ENCODE data around the gene ORC2. TPM values are rescaled to one million over a fixed set of nuclear protein-coding genes. Genes with fewer than 3 reads are reported as not detected.
"Not testable (repeated sequence)": the region's sequence is repeated elsewhere in the genome, so short reads cannot be mapped to it uniquely, and the experiment has no call there.

The ORC2 gene
- polyA plus RNA-seq, 3 donors = 5.0 to 7.0 (median 6.0) TPM

DNA sequence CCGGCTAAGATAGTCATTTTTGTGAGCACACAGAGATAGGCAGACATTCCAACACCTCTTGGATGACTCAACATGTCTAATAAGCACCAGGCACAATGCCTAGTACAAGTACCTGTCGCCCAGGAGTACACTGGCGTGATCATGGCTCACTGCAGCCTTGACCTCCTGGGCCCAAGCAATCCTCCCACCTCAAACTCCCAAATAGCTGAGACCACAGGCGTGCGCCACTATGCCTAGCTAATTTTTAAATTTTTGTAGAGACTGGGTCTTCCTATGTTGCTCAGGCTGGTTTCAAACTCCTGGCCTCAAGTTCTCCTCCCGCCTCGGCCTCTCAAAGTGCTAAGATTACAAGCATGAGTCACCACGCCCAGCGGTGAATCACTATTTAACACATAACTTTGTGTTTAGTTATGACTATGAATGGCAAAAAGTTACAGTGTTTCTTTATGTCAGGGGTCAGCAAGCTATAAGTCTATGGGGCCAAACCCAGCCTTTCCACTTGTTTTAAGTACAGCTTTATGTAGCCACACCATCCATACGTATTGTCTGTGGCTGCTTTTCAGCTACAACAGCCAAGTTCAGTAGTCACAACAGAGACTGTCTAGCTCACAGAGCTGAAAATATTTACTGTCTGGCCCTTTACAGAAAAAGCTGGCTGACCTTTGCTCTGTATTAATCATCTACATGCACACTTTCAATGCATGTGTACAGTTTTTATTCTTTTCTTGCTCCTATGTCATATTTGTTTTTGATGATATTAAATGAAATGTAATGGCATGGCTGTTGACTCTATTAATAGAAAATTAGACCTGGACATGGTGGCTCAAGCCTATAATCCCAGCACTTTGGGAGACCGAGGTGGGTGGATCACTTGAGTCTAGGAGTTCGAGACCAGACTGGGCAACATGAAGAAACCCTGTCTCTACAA lies 18.7 kb downstream of the ORC2 start:
- 90 to 92% (median 91%) methylated on average over 12 of the region's 12 CpGs for WGBS, 3 donors
- H3K27ac ChIP-seq (ENCODE audit: low read depth, low read length) = no peak overlapping the region

DNA sequence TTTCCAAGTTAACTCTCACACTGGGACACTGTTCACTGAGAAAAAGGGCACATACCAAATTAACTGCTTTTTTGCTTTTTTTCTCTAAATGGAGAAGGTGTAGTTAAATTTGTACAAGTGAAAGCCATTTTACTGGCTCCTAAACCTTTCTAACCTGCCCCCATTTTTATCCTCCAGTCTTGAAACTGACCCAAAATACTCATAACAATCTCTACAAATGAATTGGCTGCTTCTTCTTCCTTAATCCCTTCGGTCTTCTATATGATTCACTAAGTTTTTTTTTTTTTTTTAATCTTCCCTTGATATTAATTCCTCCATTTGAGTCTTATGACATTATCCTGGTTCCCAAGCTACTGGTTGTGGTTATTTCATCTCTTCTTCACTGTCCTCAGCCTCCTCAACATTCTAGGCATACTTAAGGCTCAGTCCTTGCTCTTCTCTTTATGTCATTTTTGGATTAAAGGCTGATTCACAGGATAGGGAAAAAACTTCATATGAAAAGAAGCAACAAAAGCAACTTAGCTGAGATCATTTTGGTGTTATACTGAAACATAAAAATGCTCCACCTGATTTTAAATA lies 19.8 kb downstream of the ORC2 start:
- WGBS, 3 donors = 83 to 94% (median 90%) methylated on average over 1 of the region's 1 CpG
- H3K27ac ChIP-seq (ENCODE audit: low read depth, low read length) = no peak overlapping the region

DNA sequence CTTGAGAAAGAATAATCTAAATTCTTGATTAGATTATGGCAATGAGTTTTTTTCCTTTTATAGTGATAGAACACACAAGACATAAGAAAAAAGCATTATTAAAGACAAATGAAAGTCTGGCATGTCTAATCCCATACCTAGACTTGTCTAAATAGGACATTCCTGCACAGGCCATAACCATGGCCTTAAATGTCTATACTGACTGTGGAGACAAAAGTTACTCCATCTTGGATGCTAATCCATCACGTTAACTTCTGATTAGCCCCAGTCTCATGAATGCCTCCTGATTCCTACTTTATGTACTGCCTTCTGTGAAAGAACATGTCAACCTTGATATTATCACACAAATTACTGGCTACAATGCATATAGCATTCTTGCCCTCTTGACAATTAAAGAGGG lies 23.6 kb downstream of the ORC2 start:
- WGBS, 3 donors = 89 to 97% (median 93%) methylated on average over 1 of the region's 1 CpG
- no peak overlapping the region for H3K27ac ChIP-seq (ENCODE audit: low read depth, low read length)

DNA sequence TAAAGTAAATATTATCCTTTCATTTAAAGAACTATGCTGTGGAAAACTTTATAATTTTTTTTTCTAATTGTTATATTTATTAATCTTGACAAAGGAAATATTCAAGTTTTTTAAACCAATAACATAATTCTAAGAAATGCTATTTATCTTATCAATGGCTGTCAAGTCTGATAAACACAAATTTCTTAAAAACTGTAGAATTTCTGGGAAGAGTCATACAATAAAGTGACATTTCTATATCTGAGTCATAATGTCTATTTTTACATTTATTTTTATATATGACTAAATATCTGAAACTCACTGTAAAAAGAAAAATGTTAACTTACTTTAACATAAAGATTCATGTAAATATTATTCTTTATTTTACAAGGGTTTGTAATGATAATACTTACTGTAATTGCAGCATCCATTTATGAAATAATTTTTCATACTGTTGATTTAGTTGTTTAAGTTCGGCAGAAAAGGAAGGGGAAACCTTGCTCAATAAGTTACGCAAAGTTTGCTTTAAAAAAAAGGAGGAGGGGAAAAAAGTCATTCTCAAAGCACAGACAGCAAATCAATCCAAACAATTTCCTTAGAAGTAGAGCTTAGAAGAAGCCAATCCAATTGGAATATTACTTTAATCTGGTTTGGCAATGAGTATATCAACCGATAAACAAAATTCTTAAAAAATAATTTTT lies 32.4 kb downstream of the ORC2 start:
- no peak overlapping the region for H3K27ac ChIP-seq (ENCODE audit: low read depth, low read length)
- WGBS, 3 donors = 49 to 63% (median 55%) methylated on average over 3 of the region's 3 CpGs

DNA sequence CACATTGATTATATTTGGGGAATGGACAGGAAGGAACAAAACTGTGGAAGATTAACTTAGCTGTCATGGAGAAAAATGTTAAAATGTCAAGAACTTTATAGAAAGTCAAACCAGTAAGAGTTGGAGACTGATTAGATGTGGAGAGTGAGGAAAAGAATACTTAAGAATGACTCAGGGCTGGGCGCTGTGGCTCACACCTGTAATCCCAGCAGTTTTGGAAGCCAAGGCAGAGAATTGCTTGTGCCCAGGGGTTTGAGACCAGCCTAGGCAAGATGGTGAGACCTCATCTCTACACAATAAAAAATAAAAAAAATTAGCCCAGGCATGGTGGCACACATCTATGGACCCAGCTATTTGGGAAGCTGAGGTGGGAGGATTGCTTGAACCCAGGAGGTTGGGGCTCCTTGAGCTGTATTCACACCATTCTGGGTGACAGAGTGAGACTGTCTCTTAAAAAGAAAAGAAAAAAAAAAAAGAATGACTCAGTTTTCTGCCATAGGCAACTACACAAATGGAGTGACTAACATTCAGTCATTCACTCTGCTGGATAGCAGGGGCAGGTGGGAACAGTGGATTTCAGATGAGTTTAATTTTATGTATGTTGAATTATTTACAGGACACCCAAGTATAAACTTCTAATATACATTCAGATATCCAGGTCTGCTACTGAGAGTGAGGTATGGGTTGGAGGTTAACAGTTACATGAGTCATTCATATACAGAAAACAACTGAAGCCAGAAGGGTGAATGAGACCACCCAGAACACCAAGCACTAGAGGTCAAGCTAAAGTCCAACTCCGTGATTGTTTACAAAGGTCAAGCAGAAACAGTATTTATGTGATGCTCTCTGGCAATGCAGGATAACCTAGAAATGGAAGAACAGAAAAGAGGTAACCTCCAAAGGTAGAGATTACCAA lies 33.9 kb downstream of the ORC2 start:
- H3K27ac ChIP-seq (ENCODE audit: low read depth, low read length) = no peak overlapping the region
- WGBS, 3 donors = 74 to 85% (median 82%) methylated on average over 2 of the region's 2 CpGs

DNA sequence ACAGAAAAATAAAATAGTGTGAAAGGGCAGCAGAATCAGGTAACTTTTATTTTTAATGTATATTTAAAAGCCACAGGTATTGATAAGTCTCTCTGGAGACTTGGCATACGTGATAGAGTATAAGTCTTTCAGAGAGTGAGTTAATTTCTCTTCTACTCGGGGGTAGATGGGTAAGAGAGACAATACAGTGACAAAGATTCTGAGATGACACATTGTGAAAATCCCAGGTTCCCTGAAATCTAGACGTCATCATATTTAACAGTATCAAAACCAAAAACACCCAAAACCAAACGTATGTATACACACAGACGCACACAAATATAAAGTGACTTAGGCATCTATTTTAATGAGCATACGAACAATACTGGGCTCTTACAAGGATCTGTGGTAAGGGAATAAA lies 41.0 kb downstream of the ORC2 start:
- WGBS, 3 donors = 87 to 90% (median 87%) methylated on average over 6 of the region's 6 CpGs
- H3K27ac ChIP-seq (ENCODE audit: low read depth, low read length) = no peak overlapping the region

DNA sequence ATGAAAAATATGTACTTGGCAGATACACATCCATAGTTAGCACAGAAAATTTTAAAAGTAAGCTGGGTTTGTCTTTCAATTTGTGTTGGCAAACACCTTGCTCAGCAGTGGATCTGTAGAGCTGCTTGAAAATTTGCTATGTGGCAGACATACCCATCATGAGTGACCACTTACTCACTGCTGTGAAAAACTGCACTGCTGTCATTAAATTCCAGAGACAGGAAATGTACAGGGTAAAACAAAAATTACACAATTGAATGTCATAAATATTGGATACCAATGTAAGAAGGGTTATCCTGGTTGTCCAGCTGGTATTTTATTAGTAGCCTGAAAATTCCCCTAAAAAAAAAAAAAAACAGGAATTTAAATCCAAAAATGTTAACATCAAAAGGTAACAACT lies 49.8 kb downstream of the ORC2 start:
- no peak overlapping the region for H3K27ac ChIP-seq (ENCODE audit: low read depth, low read length)

DNA sequence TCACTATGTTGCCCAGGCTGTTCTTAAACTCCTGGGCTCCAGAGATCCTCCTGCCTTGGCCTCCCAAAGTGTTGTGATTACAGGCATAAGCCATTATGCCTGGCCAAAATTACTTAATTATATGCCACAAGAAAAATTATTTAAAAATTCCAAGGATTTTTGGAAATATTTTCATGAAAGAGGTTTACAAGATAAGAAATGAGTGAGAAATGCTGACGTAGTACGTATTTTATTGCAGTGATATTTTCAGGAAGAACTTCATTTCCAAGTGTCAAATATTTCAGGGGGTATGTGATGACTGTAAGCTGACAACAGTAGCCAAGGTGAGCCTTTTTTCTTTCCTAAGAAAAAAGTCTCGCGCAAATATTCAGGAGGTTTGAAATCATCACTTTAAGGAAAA lies 53.5 kb downstream of the ORC2 start:
- no peak overlapping the region for H3K27ac ChIP-seq (ENCODE audit: low read depth, low read length)
- 95 to 96% (median 95%) methylated on average over 4 of the region's 4 CpGs for WGBS, 3 donors

DNA sequence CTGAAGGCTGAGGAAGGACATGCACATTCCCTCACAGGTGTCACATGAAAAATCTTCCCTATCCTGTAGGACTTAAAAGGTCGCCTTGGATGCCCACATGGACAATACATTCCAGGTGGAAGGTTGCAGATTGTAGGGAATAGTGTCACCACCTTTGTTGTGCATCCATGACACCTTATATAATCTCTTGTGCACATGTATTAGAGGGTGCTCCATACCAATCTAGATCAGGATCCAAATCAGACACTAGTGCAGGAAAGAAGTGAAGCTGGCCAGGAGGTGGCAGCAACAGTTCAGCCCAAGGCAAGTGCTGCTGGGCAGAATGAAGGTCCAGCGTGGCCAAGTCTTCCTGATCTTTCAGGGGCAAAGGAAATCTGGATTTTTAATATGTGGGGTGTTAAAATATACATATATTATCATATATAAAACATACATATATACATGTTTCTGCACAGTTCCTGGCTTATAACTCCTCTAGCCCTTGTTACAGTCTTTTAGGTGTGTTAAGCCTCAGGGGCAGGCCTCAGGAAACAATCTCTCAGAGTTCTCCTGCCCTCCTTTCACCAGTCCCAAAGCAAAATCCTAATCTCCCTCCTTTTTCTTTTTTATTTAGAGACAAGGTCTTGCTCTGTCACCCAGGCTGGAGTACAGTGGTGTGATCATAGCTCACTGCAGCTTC lies 57.7 kb downstream of the ORC2 start:
- 48 to 53% (median 53%) methylated on average over 2 of the region's 2 CpGs for WGBS, 3 donors

DNA sequence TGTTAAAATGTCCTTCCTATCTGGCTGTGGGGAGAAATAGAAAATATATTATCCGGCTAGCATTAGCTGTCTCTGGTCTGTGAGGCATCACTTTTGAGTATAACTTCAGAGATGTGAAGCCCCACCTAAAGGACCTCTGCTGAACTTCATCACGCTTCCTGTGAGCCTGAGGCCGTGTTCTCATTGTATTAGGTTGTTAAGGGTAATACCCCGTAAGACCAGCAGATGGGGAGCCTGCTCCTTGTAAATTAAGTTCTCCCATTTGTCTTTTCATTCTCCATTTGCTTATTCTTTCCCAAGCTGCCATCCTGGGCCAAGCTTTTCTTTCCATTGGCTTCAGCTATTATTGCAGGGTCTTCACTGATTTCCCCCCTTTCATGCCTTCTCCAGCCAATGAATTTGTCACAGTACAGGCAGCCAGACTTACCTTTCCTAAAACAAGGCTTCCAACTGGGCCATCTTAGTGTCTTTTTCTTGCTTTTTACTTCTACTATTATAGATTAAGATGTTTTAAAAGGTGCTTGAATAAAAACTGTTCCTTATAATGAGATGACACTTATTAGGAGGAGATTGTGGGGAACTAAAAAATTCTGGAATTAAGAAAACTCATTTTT lies 61.9 kb downstream of the ORC2 start:
- no peak overlapping the region for H3K27ac ChIP-seq (ENCODE audit: low read depth, low read length)

More for the DNA sequence above, 57.7 kb downstream of the ORC2 start:
- H3K27ac ChIP-seq (ENCODE audit: low read depth, low read length) = no peak overlapping the region

DNA sequence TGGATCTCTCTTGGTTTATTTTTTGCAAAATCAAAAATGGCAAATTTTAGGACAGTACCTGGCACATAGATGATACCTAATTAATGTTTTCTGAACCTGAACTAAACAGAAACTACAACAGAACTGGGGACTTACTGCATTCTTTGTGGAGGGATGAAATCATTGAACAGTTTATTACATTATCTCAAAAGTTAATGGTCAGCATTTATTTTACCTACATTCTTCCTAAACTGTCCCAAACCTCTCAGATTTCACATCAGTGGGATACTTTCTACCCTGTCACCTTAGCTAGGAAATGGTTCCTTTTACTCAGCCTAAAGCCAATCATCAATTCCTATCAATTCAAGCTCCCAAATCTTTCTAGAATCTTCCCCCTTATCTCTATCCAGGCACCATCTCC lies 64.0 kb downstream of the ORC2 start:
- H3K27ac ChIP-seq (ENCODE audit: low read depth, low read length) = no peak overlapping the region

More for the DNA sequence above, 61.9 kb downstream of the ORC2 start:
- WGBS, 3 donors = 3 to 7% (median 7%) methylated on average over 4 of the region's 4 CpGs

DNA sequence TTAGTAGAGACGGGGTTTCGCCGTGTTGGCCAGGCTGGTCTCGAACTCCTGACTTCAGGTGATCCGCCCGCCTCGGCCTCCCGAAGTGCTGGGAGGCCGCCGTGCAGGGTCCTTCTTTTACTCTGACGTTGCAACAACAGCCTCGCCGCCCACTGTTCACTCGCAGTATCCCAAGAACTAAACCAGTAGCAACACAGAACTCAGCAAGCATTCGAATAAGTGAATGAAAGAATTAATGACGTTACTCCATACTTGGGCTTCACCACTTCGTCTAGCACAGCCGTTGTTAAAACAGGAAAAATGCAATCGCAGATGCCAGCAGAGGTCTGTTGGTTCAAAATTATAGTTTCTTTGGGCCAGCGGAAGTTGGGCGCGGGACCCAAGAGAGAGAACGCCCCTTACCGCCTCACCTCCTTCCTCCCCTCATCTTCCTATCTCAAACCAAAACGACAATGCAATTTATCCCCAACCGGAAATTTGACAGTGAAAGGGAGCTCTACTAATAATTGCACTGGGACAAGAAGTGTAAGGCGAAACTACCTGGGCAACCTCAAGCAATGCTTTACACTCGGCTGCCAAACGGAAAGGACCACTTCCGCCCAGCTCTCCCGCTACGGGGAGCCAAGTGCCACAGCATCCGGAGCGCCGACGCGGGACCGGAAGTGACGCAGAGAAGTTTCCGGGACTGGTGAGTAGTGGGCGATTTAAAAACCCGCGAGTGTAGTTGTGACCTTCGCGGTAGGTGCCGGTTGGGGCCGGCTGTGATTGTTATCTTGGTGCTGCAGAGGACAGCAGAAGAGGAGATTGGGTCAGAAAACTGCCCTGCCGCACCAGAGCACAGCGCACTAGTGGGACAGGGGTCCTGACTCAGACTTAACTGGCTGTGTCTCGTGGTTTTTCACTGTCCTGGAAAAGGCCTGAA lies 74.5 kb downstream of the ORC2 start, which contains the start of the genes NIF3L1 and PPIL3:
Gene NIF3L1, plus strand, starts transcription at position 668 of the 922 bp plus-strand sequence. CDS start 2,573 bp downstream, outside the sequence.
Gene PPIL3, minus strand, starts transcription at position 374 of the 922 bp plus-strand sequence. CDS start 1,462 bp downstream, outside the sequence.
- peak within 1 kb of the TSS; percentile 93 for H3K27ac ChIP-seq (ENCODE audit: low read depth, low read length)
- 0% methylated on average over 50 of the region's 50 CpGs for WGBS, 3 donors

DNA sequence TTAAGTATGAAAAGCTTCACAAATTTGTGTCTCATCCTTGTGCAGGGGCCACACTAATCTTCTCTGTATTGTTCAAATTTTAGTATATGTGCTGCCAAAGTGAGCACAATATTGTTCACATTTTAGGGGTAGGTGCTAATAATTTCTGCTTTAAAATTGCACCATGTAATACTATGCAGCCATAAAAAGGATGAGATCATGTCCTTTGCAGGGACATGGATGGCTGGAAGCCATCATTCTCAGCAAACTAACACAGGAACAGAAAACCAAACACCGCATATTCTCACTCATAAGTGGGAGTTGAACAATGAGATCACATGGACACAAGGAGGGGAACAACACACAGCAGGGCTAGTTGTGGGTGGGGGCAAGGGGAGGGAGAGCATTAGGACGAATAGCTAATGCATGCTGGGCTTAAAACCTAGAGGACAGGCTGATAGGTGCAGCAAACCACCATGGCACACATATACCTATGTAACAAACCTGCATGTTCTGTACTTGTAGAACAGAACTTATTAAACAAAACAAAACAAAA lies 81.7 kb downstream of the ORC2 start:
- WGBS, 3 donors = 79 to 95% (median 84%) methylated on average over 2 of the region's 2 CpGs
- H3K27ac ChIP-seq (ENCODE audit: low read depth, low read length) = not testable (repeated sequence)

DNA sequence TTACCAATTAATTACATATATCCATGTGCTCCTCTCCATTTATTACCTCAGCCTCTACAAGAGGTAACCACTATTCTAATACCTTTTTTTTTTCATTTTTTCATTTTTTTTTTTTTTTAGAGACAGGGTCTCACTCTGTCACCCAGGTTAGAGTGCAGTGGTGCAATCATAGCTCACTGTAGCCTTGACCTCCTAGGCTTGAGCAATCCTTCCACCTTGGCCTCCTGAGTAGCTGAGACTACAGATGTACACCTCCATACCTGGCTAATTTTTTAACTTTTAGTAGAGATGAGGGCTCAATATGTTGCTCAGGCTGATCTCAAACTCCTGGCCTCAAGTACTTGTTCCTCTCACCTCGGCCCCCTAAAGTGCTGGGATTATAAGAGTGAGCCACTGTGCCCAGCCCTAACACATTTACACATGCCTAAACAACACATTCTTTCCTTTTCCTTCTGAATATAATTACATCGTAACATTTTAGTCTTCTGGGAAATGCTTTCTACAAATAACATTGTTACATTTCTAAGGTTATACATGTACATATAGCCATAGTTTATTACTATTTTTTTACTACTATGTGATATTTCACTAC lies 85.1 kb downstream of the ORC2 start:
- 86 to 95% (median 95%) methylated on average over 2 of the region's 2 CpGs for WGBS, 3 donors
- H3K27ac ChIP-seq (ENCODE audit: low read depth, low read length) = no peak overlapping the region

DNA sequence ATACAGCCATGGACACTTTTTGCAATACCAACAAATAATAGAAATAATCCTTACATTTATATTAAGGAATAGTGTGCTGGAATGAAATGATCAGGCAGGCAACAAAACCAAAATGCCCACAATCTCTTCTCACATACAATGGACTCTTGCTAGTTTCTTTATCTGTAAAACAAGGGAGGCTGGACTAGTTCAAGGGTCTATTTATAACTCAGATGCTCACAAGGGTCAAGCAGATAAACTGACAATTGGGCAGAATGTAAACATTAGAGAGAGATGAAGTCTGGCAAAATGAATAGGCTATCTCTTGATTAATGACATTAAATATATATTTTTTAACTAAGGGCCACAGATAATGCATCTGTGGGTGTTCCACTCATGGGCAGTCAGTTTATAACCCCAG lies 86.0 kb downstream of the ORC2 start:
- no peak overlapping the region for H3K27ac ChIP-seq (ENCODE audit: low read depth, low read length)

DNA sequence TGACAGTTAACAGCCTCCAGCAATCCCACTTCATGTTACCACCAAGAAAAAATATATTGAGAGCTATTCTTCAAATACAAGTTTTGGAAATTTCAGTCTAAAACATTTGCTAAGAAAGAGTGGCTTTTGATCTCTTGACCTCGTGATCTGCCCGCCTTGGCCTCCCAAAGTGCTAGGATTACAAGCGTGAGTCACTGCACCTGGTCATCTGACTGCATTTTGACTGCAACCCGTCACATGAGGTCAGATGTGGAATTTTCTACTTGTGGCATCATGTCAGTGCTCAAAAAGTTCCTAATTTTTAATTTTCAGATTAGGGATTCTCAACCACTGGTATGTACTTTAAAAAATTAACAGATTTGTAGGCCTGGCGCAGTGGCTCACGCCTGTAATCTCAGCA lies 89.9 kb downstream of the ORC2 start:
- H3K27ac ChIP-seq (ENCODE audit: low read depth, low read length) = no peak overlapping the region
- 95 to 98% (median 95%) methylated on average over 6 of the region's 6 CpGs for WGBS, 3 donors

All from adipose tissue (tissue), 3 donors.